ENCODE measurements around the gene MCCC2. TPM values are rescaled to one million over a fixed set of nuclear protein-coding genes. Genes with fewer than 3 reads are reported as not detected.
"Not testable (repeated sequence)": the region's sequence is repeated elsewhere in the genome, so short reads cannot be mapped to it uniquely, and the experiment has no call there.

The MCCC2 gene
- total and polyA plus RNA-seq, 2 of the 8 experiments (the other 6 are each of a cell fraction or from before 2014, with no cell fraction given) = 71.7 to 86.6 TPM

GRCh38 chr5:71575588-71575987 is 11.6 kb upstream of the MCCC2 start:
- H3K27ac ChIP-seq (ENCODE audit: low read depth, low read length); H4K91ac ChIP-seq (replicated peaks; ENCODE audit: insufficient read length, low read length); H2BK120ac ChIP-seq (replicated peaks; ENCODE audit: low read depth, low read length); H3K14ac ChIP-seq (ENCODE audit: insufficient read length); H3K27me3 ChIP-seq (replicated peaks in 1 of 4; ENCODE audit: control insufficient read depth in 3 of 4, extremely low read depth in 1 of 4, insufficient read depth in 3 of 4, low read length in 3 of 4); H2BK20ac ChIP-seq (ENCODE audit: low read length); H3K23me2 ChIP-seq (ENCODE audit: low read depth, low read length); H2BK15ac ChIP-seq (ENCODE audit: low read length); H3K79me2 ChIP-seq (ENCODE audit: control insufficient read depth in 1 of 2, insufficient read depth in 2 of 2, low read length in 2 of 2); H3K4me2 ChIP-seq (ENCODE audit: insufficient read depth in 1 of 2, low read depth in 2 of 2, low read length in 2 of 2); DNase-seq (ENCODE audit: low read depth in 1 of 2, low spot score in 2 of 2); H2AK5ac ChIP-seq (ENCODE audit: low read depth, low read length); H4K8ac ChIP-seq (ENCODE audit: extremely low read depth, insufficient read depth, low read length); H3K4me3 ChIP-seq (ENCODE audit: extremely low read depth in 1 of 4, insufficient read depth in 2 of 4, low read depth in 3 of 4, low read length in 4 of 4); H3K18ac ChIP-seq (ENCODE audit: extremely low read depth, low read length); H3K4me1 ChIP-seq (replicated peaks in 1 of 4; ENCODE audit: control insufficient read depth in 3 of 4, insufficient read depth in 4 of 4, low read length in 3 of 4); H3K23ac ChIP-seq (ENCODE audit: insufficient read length); H4K5ac ChIP-seq (ENCODE audit: insufficient read length, low read depth, low read length); H3K4ac ChIP-seq (replicated peaks; ENCODE audit: insufficient read length, low read depth, low read length); H3K79me1 ChIP-seq (ENCODE audit: low read depth, low read length); H3K9ac ChIP-seq (replicated peaks in 1 of 4; ENCODE audit: extremely low read depth in 1 of 4, low read depth in 3 of 4, low read length in 3 of 4); H3K56ac ChIP-seq (replicated peaks; ENCODE audit: insufficient read length, low read depth, low read length); H3K9me3 ChIP-seq (ENCODE audit: insufficient read depth in 2 of 2, low read depth in 1 of 2, low read length in 1 of 2); H2BK12ac ChIP-seq (ENCODE audit: low read depth, low read length); H3K36me3 ChIP-seq (ENCODE audit: control insufficient read depth in 2 of 4, insufficient read depth in 4 of 4, low read length in 3 of 4); H4K20me1 ChIP-seq (replicated peaks in 1 of 2; ENCODE audit: control insufficient read depth in 1 of 2, insufficient read depth in 2 of 2, low read length in 2 of 2); CTCF ChIA-PET (ENCODE audit: partially characterized antibody); H2AFZ ChIP-seq (ENCODE audit: low read length); H2BK5ac ChIP-seq (ENCODE audit: low read depth, low read length): not testable (repeated sequence)
- POLR2A ChIA-PET (ENCODE audit: partially characterized antibody) = interaction anchor here (1.5 kb wide), 1 partner anchor 9 kb away, joined by 3 read pairs; no protein-coding TSS in a partner anchor
- WGBS, 2 experiments (ENCODE audit: extremely low coverage in 1 of 2, insufficient coverage in 1 of 2, insufficient read length in 1 of 2, insufficient replicate concordance in 2 of 2, low coverage in 1 of 2, low lambda C conversion rate in 2 of 2, missing lambda C conversion rate in 1 of 2) = 96% methylated on average over 4 of the region's 4 CpGs; no CpG with 5 or more reads in 1 of the 2 experiments
- FAIRE-seq = peak; percentile 28

Measured in H1 (cell line).